Kidney (tissue), 14 donors: ENCODE results near the gene C10orf90. TPM values are rescaled to one million over a fixed set of nuclear protein-coding genes. Genes with fewer than 3 reads are reported as not detected.

Experiments
- DNase-seq, 5 donors: peaks; one replicate each; pipeline ENCODE4 v3.0.0-alpha.2; 2013 to 2020
- FAIRE-seq: peaks from 2 replicates; lab custom pipeline; 2012; peaks lifted over from hg19 to GRCh38; lab: Jason Lieb, UNC
- H3K27ac ChIP-seq, 2 donors: one replicate each; pipeline ENCODE4 v1.7.0; 2013; ENCODE audit warnings: low read depth in 2 of 2, low read length in 2 of 2, inconsistent platforms in 1 of 2
- H3K27me3 ChIP-seq: one replicate; pipeline ENCODE4 v1.7.1; 2013; ENCODE audit warnings: low read length, inconsistent platforms; ENCODE audit not compliant: control insufficient read depth, insufficient read depth
- H3K36me3 ChIP-seq, 3 donors: one replicate each; pipeline versions ENCODE4 v1.7.0 to v1.7.1; 2013; ENCODE audit warnings: low read length in 3 of 3, control low read depth in 1 of 3, inconsistent platforms in 1 of 3; ENCODE audit not compliant: insufficient read depth in 3 of 3, control insufficient read depth in 2 of 3
- H3K4me1 ChIP-seq, 3 donors: one replicate each; pipeline versions ENCODE4 v1.7.0 to v1.7.1; 2013; ENCODE audit warnings: low read length in 3 of 3, inconsistent platforms in 1 of 3, low read depth in 1 of 3; ENCODE audit not compliant: control insufficient read depth in 2 of 3, insufficient read depth in 2 of 3
- H3K4me3 ChIP-seq, 3 donors: one replicate each; pipeline versions ENCODE4 v1.7.0 to v1.8.1; 2013; ENCODE audit warnings: low read length in 3 of 3, control low read depth in 1 of 3, inconsistent platforms in 1 of 3
- H3K9ac ChIP-seq, 3 donors: one replicate each; pipeline versions ENCODE4 v1.7.0 to v1.7.1; 2013; ENCODE audit warnings: low read length in 3 of 3, control low read depth in 1 of 3, inconsistent platforms in 1 of 3
- H3K9me3 ChIP-seq, 3 donors: one replicate each; pipeline versions ENCODE4 v1.7.0 to v1.7.1; 2013; ENCODE audit warnings: low read length in 3 of 3, control low read depth in 1 of 3, inconsistent platforms in 1 of 3; ENCODE audit not compliant: control insufficient read depth in 2 of 3, insufficient read depth in 1 of 3
- intact Hi-C: fragments of 100-400 bp; cut with DNase I; formaldehyde crosslinking; loops from one replicate; pipeline ENCODE4 v1.11.1; 2022
- polyA plus RNA-seq: library from polyadenylated mRNA; stranded (reverse); fragments of 350-450 nt; fragmentation: Illumina TruSeq; extraction: RNeasy Lipid Tissue Mini Kit (QIAGEN cat#74804); gene quantifications from one replicate; pipeline ENCODE4 v1.2.3, GENCODE V29; 2014; ENCODE audit warnings: low read depth, low replicate concordance; ENCODE audit not compliant: insufficient read depth
- total RNA-seq: library from RNA; stranded (reverse); fragmentation: NEBNext Ultra II Directional; extraction: Animal tissue kit (Norgen Biotek cat#: 25700); gene quantifications from one replicate; pipeline ENCODE4 v1.2.1, GENCODE V29; 2021
- TF ChIP-seq, protein P1 (sequence below): IDR thresholded peaks from 3 replicates; pipeline ENCODE4 v1.5.1; 2012; ENCODE audit warnings: mild to moderate bottlenecking, moderate library complexity, borderline replicate concordance; ENCODE audit not compliant: insufficient read depth; ENCODE audit errors: extremely low read depth
- donor health status: control.
- donor health status: control.
- donor health status: control.
- donor health status: control.
- donor health status: control.
- donor health status: DM: yes; HTN: yes; CAD: no.
- donor health status: Normal renal cell carcinoma (clear cell type).

The C10orf90 gene
- total and polyA plus RNA-seq, 2 donors from 2014 or later, result 0.30 TPM; not detected in 1

DNA sequence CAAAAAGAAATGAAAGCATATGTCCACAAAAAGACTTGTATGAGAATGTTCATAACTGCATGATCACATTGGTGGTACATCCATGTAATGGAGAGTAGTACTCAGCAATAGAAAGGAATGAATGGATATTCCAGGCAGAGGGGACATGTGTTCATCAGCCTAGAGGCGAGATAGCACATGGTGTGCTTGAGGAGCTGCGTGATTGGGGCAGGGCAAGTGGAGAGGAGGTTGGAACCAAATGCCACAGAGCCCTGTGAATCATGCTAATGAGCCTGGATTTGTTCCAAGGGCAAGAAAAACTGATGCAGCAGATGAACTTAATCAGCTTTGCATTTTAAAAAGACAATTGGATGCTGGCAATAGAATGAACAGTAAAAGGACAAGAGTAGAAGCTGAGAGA, 73.3 kb downstream of the C10orf90 start:
- FAIRE-seq (no peak), DNase-seq (no peak)
- Histone ChIP-seq H3K9me3 (no peaks in the 10 kb centered on the region), H3K36me3 (no peaks in the 10 kb centered on the region), H3K4me3 (no peak overlapping the region), H3K27ac (no peak overlapping the region), H3K4me1 (no peaks in the 10 kb centered on the region), H3K27me3 (no peaks in the 10 kb centered on the region), H3K9ac (no peak overlapping the region)
- TF ChIP-seq, protein P1, sequence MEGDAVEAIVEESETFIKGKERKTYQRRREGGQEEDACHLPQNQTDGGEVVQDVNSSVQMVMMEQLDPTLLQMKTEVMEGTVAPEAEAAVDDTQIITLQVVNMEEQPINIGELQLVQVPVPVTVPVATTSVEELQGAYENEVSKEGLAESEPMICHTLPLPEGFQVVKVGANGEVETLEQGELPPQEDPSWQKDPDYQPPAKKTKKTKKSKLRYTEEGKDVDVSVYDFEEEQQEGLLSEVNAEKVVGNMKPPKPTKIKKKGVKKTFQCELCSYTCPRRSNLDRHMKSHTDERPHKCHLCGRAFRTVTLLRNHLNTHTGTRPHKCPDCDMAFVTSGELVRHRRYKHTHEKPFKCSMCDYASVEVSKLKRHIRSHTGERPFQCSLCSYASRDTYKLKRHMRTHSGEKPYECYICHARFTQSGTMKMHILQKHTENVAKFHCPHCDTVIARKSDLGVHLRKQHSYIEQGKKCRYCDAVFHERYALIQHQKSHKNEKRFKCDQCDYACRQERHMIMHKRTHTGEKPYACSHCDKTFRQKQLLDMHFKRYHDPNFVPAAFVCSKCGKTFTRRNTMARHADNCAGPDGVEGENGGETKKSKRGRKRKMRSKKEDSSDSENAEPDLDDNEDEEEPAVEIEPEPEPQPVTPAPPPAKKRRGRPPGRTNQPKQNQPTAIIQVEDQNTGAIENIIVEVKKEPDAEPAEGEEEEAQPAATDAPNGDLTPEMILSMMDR, result no peak
- intact Hi-C loops, result no loop called here

DNA sequence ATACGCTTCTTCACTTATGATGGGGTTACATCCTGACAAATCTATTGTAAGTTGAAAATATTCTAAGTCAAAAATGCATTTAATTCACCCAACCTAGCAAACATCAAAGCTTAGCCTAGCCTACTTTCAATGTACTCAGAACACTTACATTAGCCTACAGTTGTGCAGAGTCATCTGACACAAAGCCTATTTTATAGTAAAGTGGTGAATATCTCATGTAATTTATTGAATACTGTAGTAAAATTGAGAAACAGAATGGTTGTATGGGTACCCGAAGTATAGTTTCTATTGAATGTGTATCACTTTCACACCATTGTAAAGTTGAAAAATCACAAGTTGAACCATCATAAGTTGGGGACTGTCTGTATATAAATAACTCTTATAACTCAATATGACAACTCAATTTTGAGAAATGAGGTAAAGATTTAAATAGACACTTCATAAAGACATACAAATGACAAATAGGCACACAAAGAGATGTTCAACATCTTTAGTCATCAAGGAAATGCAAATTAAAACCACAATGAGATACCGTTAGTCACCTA, 73.9 kb downstream of the C10orf90 start:
- Histone ChIP-seq H3K9ac (no peak overlapping the region), H3K27me3 (no peaks in the 10 kb centered on the region), H3K4me3 (no peak overlapping the region), H3K4me1 (no peaks in the 10 kb centered on the region), H3K36me3 (no peaks in the 10 kb centered on the region), H3K27ac (no peak overlapping the region), H3K9me3 (no peaks in the 10 kb centered on the region)
- TF ChIP-seq, protein P1, result no peak
- FAIRE-seq (no peak), DNase-seq (no peak)
- intact Hi-C loops, result no loop called here

DNA sequence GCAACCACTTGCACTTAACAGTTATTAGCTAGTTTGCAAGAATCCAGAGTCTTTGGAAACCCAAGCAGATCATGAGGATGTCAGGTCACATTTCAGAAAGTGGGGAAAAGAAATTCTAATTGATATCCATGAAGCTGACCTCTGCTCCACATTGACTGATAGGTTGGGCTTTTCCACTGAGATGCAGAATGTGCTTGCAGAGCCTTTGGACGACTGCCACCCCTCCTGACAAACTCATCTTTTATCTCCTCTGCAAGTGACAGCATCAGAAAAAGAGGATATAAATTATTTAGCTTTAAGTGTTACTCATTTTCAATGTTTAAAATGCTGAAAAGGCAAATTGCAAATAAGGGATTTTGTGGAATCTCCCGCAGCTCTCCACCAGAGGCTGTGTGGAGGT, 75.3 kb downstream of the C10orf90 start:
- DNase-seq (no peak), FAIRE-seq (no peak)
- no peak overlapping the region for H3K4me3 ChIP-seq
- TF ChIP-seq, protein P1, result no peak
- no peaks in the 10 kb centered on the region for H3K27me3 ChIP-seq
- no peaks in the 10 kb centered on the region for H3K4me1 ChIP-seq
- no peaks in the 10 kb centered on the region for H3K9me3 ChIP-seq
- H3K36me3 ChIP-seq, result no peaks in the 10 kb centered on the region
- H3K27ac ChIP-seq, result no peak overlapping the region
- intact Hi-C loops, result no loop called here
- no peak overlapping the region for H3K9ac ChIP-seq

DNA sequence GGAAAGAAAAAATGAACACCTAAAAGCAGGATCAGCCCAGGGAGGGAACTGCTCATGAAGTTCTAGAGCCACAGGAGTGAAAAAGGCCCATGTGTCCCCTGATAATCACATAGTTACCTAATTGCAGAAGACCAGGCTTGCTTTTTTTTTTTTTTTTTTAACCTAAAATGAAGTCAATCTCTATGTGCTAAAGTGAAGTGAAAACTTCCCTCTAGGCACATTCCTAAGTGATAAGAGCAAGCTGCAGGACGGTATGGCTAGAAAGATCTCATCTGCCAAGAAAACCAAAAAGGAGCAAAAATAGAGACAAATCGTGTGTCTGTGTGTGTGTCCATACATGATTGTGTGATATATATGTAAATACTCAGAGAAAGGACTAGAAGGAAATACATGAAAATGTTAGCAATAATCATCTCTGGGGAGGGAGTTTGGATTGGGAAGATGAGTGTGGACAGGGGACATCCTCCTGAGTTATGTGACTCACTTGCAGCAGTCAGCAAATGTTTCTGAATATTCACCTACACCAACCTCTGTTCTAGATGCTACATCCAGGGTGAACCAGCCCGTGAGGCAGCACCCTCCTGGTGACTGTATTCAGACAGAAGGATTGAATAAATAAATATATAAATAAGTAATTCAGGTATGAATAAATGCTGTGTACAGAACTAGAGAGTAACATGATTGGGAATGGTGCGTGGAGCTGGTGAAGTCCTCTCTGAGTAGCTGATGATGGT, 76.4 kb downstream of the C10orf90 start:
- Histone ChIP-seq H3K9me3 (no peaks in the 10 kb centered on the region), H3K27me3 (no peaks in the 10 kb centered on the region), H3K36me3 (no peaks in the 10 kb centered on the region), H3K9ac (no peak overlapping the region), H3K4me3 (no peak overlapping the region), H3K27ac (no peak overlapping the region), H3K4me1 (no peaks in the 10 kb centered on the region)
- DNase-seq (no peak), FAIRE-seq (no peak)
- intact Hi-C loops, result no loop called here
- TF ChIP-seq, protein P1, result no peak
